Measurements from ENCODE around the gene IRAK1BP1.

Gene IRAK1BP1

GRCh38 chr6:78925317-78925716, 58.0 kb downstream of the IRAK1BP1 start:
- Histone ChIP-seq H3K9ac (ENCODE audit: low read length) (no peak overlapping the region), H3K4me1 (ENCODE audit: low read length) (peaks cover 5% of the 10 kb centered on the region; the same call in 1 of the 2 replicates), H3K36me3 (replicated peaks; ENCODE audit: low read depth, low read length) (no peaks in the 10 kb centered on the region), H3K27ac (ENCODE audit: low read length) (no peak overlapping the region), H3K27me3 (ENCODE audit: low read depth, low read length) (no peaks in the 10 kb centered on the region), H3K79me2 (ENCODE audit: low read length) (no peaks in the 10 kb centered on the region), H3K4me2 (ENCODE audit: low read length) (no peak overlapping the region), H3K9me3 (ENCODE audit: insufficient read depth, low read length) (peaks cover 2% of the 10 kb centered on the region; the same call in 1 of the 2 replicates), H4K20me1 (ENCODE audit: insufficient read depth, low read length) (no peaks in the 10 kb centered on the region), H2AFZ (ENCODE audit: low read depth, low read length) (no peak overlapping the region), H3K4me3 (ENCODE audit: low read length) (no peak overlapping the region)
- TF ChIP-seq EZH2phosphoT487 (IDR thresholded peaks at IDR 0.05; ENCODE audit: low read depth): no peak
- TF ChIP-seq CTCF (IDR thresholded peaks at IDR 0.05; ENCODE audit: low read depth, low read length): no peak

GRCh38 chr6:78935553-78935952, 68.2 kb downstream of the IRAK1BP1 start:
- no peaks in the 10 kb centered on the region for H3K9me3 ChIP-seq (ENCODE audit: insufficient read depth, low read length)
- no peak overlapping the region for H3K27ac ChIP-seq (ENCODE audit: low read length)
- no peak overlapping the region for H3K4me2 ChIP-seq (ENCODE audit: low read length)
- H3K27me3 ChIP-seq (ENCODE audit: low read depth, low read length): no peaks in the 10 kb centered on the region
- H3K4me1 ChIP-seq (ENCODE audit: low read length): no peaks in the 10 kb centered on the region
- no peak overlapping the region for H2AFZ ChIP-seq (ENCODE audit: low read depth, low read length)
- H3K4me3 ChIP-seq (ENCODE audit: low read length): no peak overlapping the region
- no peaks in the 10 kb centered on the region for H3K79me2 ChIP-seq (ENCODE audit: low read length)
- no peak for TF ChIP-seq CTCF (IDR thresholded peaks at IDR 0.05; ENCODE audit: low read depth, low read length)
- no peak for TF ChIP-seq EZH2phosphoT487 (IDR thresholded peaks at IDR 0.05; ENCODE audit: low read depth)
- no peak overlapping the region for H3K9ac ChIP-seq (ENCODE audit: low read length)
- no peaks in the 10 kb centered on the region for H4K20me1 ChIP-seq (ENCODE audit: insufficient read depth, low read length)
- peaks cover 44% of the 10 kb centered on the region for H3K36me3 ChIP-seq (replicated peaks; ENCODE audit: low read depth, low read length)

- Histone ChIP-seq H3K4me3 (ENCODE audit: low read length) (no peak overlapping the region), H3K9ac (ENCODE audit: low read length) (no peak overlapping the region), H3K9me3 (ENCODE audit: insufficient read depth, low read length) (no peaks in the 10 kb centered on the region), H3K79me2 (ENCODE audit: low read length) (no peaks in the 10 kb centered on the region), H4K20me1 (ENCODE audit: insufficient read depth, low read length) (no peaks in the 10 kb centered on the region), H2AFZ (ENCODE audit: low read depth, low read length) (no peak overlapping the region), H3K36me3 (replicated peaks; ENCODE audit: low read depth, low read length) (peaks cover 50% of the 10 kb centered on the region), H3K4me1 (ENCODE audit: low read length) (no peaks in the 10 kb centered on the region), H3K4me2 (ENCODE audit: low read length) (no peak overlapping the region), H3K27ac (ENCODE audit: low read length) (no peak overlapping the region), H3K27me3 (ENCODE audit: low read depth, low read length) (no peaks in the 10 kb centered on the region)
- TF ChIP-seq EZH2phosphoT487 (IDR thresholded peaks at IDR 0.05; ENCODE audit: low read depth): no peak
- TF ChIP-seq CTCF (IDR thresholded peaks at IDR 0.05; ENCODE audit: low read depth, low read length): no peak
Measured at GRCh38 chr6:78936515-78936914, 69.2 kb downstream of the IRAK1BP1 start.

GRCh38 chr6:78942446-78942845, 75.1 kb downstream of the IRAK1BP1 start:
- Histone ChIP-seq H2AFZ (ENCODE audit: low read depth, low read length) (no peak overlapping the region), H3K4me3 (ENCODE audit: low read length) (no peak overlapping the region), H3K9ac (ENCODE audit: low read length) (no peak overlapping the region), H3K4me1 (ENCODE audit: low read length) (no peaks in the 10 kb centered on the region), H3K4me2 (ENCODE audit: low read length) (no peak overlapping the region), H3K27me3 (ENCODE audit: low read depth, low read length) (no peaks in the 10 kb centered on the region), H3K27ac (ENCODE audit: low read length) (no peak overlapping the region), H3K79me2 (ENCODE audit: low read length) (no peaks in the 10 kb centered on the region), H3K36me3 (replicated peaks; ENCODE audit: low read depth, low read length) (peaks cover 61% of the 10 kb centered on the region), H3K9me3 (ENCODE audit: insufficient read depth, low read length) (no peaks in the 10 kb centered on the region), H4K20me1 (ENCODE audit: insufficient read depth, low read length) (no peaks in the 10 kb centered on the region)
- no peak for TF ChIP-seq CTCF (IDR thresholded peaks at IDR 0.05; ENCODE audit: low read depth, low read length)
- TF ChIP-seq EZH2phosphoT487 (IDR thresholded peaks at IDR 0.05; ENCODE audit: low read depth): no peak

Data from OCI-LY3 (cell line).